GM18519 (cell line): ENCODE measurements around the gene FBXO47.
"Not testable (repeated sequence)": the region's sequence is repeated elsewhere in the genome, so short reads cannot be mapped to it uniquely, and the experiment has no call there.

Experiments
- ATAC-seq: cut with Tn5 transposase; IDR thresholded peaks from one replicate; pipeline ENCODE4 v1.9.1; 2021; ENCODE audit warnings: mild to moderate bottlenecking, moderate library complexity; ENCODE audit not compliant: unreplicated experiment, low FRiP score

FBXO47 gene

DNA sequence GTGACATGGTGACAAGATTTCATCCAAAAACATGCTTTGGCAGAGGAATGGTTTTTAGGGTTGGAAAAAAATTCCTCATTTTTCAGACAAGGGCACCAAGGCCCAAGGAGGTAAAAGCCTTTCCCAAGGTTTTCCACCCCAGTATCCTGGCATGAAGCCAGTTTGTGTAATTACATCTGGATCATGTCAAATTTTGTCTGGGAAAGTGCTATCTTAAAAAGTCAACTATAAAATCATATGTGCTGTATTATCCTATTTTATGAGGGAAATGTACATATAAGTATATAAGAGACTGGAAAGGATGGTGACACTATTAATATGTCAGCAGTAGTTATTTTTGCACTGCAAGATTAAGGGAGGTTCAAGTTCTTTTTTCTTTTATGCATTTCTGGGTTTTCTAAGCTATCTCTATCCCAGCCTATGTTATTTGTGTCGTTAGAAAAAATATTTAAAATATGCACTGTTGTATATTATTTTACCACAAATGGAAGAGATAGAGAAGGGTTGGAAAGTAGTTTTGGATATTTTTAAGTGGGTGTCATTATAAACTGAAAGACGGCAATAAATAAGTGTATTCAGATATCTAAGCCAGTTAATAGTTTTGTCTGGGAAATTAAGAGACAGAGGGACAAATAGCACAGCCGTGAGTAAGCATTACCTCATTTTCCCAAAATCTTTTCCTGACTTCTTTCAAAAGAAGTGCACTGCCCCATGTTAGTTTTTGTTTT is 13.5 kb upstream of the FBXO47 start:
- ATAC-seq = no peak

DNA sequence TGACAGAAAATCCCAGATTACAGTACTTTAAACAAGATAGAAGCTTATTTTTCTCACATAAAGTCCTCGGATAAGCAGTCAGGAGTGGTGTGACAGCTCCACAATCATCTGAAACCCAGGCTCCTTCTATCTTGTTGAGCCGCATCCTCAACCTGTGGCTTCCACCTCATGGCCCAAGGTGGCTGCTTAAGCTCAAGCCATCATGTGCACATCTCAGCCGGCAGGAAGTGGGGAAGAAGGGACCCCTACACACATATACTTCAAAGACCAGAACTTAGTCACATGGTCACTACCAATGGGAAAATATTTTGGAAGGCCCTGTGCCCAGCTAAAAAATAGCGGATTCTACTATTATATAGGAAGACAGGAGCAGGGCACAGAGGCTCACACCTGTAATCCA is 11.0 kb upstream of the FBXO47 start:
- no peak for ATAC-seq

- not testable (repeated sequence) for ATAC-seq
These were observed 9.0 kb upstream of the FBXO47 start for GRCh38 chr17:38976187-38976551.

DNA sequence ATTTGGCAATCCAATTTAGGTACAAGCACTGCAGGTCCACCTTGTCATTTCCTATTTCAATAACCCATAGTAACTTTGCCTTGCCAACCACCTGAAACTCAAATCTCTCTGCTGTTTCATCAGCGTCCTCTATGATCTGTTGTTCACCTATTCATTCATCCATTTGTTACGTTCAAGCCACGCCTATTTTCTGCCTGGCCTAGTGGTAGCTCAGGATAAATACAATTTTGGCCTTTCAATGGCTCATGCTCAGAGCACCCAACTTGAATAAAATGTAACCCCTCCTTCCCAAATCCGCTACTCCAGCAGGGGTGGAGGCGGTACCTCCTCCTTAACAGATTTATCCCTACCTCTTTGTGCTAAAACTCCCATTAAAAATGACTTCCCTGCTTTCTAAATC is 3.6 kb upstream of the FBXO47 start:
- no peak for ATAC-seq

- ATAC-seq = no peak
These were observed 2.9 kb upstream of the FBXO47 start for GRCh38 chr17:38970128-38970527.

DNA sequence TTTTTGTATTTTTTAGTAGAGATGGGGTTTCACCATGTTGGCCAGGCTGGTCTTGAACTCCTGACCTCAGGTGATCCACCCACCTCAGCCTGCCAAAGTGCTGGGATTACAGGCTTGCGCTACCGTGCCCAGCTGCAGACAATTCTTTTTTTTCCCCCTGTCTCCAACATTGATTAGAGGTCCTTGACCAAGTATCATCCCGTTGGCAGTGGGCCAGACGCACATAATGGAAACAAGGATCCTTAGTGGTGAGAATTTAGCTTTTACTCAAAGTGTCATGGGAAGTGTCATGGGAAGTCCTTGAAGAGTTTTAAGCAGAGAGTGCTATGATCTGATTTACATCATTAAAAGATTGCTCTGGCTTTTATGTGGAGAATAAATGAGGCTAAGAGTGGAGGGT is 2.1 kb upstream of the FBXO47 start:
- no peak for ATAC-seq

DNA sequence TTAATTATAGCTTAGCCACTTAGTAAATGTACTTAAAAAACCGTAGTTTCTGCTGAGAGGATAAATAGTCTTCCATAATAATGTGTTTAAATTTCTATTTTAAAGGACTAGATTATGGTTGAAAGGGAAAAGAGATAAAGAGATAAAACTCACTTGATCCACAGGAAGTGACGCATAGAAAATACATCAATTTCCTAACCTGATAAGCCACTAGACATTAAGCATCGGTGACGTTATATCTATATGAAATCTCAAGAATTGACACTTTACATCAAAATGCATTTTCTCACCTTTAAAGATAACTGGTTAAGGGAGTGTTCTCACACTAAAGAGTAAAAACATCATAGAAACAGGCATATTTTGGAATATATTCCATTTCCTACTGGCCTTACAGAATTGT is 5.8 kb downstream of the FBXO47 start:
- no peak for ATAC-seq

GRCh38 chr17:38960402-38960801 is 6.8 kb downstream of the FBXO47 start:
- no peak for ATAC-seq

GRCh38 chr17:38959508-38959907 is 7.7 kb downstream of the FBXO47 start:
- ATAC-seq = no peak

- no peak for ATAC-seq
These were observed 8.4 kb downstream of the FBXO47 start for GRCh38 chr17:38958756-38959155.

DNA sequence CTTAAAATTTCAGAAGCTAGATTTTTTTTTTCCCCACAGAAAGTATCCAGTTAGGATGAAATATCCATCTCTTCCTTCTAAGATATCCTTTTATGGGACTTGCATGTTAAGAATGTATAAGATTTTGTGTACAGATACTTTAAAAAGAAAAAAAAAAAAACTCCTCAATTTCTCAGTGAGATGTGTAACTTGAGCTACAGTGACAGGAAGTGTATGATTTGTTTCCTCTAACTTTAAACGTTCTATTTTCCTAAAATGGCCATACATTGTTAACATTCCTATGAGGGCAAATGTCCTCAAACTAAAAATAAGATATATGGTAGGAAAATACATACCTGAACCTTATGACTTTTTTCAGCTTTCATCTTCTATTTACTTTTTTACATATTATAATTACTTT is 8.9 kb downstream of the FBXO47 start:
- no peak for ATAC-seq

DNA sequence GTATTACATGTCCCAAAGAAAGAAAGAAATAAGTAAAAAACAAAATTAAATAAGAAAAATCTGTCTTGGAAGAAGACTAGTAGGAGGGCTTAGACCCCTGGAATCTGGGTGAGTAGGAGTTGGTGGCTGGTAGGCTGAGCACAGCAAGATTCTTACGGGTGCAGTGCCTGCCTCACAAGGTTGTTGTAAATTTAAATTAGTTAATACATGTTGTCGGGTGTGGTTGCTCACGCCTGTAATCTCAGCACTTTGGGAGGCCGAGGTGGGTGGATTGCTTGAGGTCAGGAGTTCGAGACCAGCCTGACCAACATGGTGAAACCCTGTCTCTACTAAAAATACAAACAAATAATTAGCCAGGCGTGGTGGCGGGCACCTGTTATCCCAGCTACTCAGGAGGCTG is 13.4 kb downstream of the FBXO47 start:
- ATAC-seq = not testable (repeated sequence)

- no peak for ATAC-seq
These were observed 20.0 kb downstream of the FBXO47 start for GRCh38 chr17:38947189-38947588.

DNA sequence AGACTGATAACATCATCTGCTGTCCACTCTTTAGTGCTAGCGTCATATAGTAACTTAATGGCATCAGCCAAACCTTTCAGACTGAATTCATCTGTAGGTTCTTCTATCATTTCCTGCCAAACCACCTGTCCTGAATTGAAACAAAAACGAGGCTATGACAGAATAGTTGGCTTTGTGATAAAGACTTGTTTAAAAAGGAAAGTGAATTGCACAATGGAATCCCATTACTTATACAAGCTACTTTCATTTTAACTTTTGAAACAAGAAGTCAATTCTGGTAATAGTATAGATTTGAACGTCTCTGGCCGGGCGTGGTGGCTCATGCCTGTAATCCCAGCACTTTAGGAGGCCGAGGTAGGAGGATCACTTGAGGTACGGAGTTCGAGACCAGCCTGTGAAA is 23.6 kb downstream of the FBXO47 start:
- no peak for ATAC-seq

DNA sequence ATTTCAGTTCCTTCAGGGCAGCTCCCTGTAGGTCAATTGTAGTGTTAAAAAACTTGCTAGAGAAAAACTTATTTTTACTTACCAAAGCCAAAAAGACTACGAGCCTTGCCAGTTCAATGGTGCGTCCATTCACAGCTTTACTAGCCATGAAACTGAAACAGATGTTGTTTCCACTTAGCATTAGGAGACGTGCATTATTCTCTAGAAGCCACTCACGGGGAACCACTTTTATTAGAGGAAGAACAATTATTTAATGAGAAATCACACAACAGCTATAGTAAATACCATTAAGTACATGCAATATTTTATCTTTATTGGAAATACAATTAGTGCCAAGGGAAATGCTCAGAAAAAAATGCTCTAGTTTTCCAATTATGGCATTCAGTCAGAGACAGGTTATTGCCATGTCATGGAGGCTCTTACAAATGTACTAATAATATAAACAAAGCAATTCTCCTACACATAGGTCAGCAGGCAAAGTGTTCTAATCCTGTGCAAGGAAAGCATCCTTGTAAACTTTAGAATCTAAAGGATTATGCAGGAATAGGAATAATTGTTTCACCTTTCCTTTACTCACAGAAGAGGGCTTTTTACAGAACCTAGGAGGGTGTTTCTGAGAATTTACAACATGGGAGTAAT is 24.4 kb downstream of the FBXO47 start:
- ATAC-seq = no peak

- no peak for ATAC-seq
These were observed 26.8 kb downstream of the FBXO47 start for GRCh38 chr17:38940404-38940803.

DNA sequence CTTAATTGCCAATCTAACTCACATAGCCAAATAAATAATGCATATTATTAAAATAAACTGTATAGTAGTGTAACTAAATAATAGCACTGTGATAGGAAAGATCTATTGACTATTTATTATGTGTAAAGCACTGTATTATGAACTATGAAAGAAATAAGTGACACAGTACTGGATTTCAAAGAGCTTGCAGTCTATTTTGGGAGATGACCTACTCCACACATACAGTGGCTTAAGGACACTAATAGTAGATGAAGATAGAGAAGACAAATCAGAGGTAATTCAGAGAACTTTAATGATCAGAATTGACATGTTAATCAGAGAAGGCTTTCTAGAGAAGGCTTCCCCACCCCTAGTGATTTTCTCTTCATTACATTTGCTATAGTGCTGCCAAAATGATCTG is 27.2 kb downstream of the FBXO47 start:
- ATAC-seq = no peak

DNA sequence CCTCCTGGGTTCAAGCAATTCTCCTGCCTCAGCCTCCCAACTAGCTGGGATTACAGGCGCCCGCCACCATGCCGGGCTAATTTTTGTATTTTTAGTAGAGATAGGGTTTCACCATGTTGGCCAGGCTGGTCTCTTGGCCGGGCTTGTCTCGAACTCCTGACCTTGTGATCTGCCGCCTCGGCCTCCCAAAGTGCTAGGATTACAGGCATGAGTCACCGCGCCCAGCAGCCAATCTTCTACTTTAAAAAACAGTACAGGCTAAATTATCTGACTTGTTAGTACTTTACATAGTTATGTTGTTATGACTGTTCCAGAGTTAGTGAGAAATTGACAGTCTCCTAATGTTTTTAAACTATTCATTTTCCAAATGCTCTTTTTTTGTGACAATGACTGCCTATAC is 33.2 kb downstream of the FBXO47 start:
- ATAC-seq = not testable (repeated sequence)

GRCh38 chr17:38930782-38931181 is 36.4 kb downstream of the FBXO47 start:
- not testable (repeated sequence) for ATAC-seq

- ATAC-seq = no peak
These were observed 40.7 kb downstream of the FBXO47 start for GRCh38 chr17:38926293-38927070.

- ATAC-seq = no peak
These were observed 41.8 kb downstream of the FBXO47 start, which contains the start of gene LASP1NB for GRCh38 chr17:38925263-38925995. Gene LASP1NB (plus strand): TSS chr17:38925614.
